ENCODE data around the gene MTMR6. TPM values are rescaled to one million over a fixed set of nuclear protein-coding genes. Genes with fewer than 3 reads are reported as not detected.

MTMR6 gene
- total RNA-seq, 2 experiments from 2014 or later = 10.7 to 11.1 TPM

GRCh38 chr13:25217023-25217885, 70.0 kb downstream of the MTMR6 start:
- Mint-ChIP-seq H3K27ac (no peak overlapping the region), H3K4me3 (no peak overlapping the region), H3K36me3 (ENCODE audit: low read depth) (no peaks in the 10 kb centered on the region), H3K27me3 (no peaks in the 10 kb centered on the region), H3K9me3 (ENCODE audit: low read depth) (no peaks in the 10 kb centered on the region), H3K4me1 (no peaks in the 10 kb centered on the region)
- peak; percentile 44 for ATAC-seq
- CTCF ChIA-PET = interaction anchor here (0.6 kb wide), 2 partner anchors 22 to 163 kb away, joined by 3 read pairs; no protein-coding TSS in a partner anchor
- peak; percentile 11 for DNase-seq
- POLR2A ChIA-PET = no interaction called here
- intact Hi-C loops (cut with DNase I, micrococcal nuclease) = no loop called here

- POLR2A ChIA-PET = no interaction called here
- DNase-seq = no peak
- CTCF ChIA-PET = no interaction called here
- Mint-ChIP-seq H3K4me3 (no peak overlapping the region), H3K9me3 (ENCODE audit: low read depth) (no peaks in the 10 kb centered on the region), H3K4me1 (no peaks in the 10 kb centered on the region), H3K36me3 (ENCODE audit: low read depth) (no peaks in the 10 kb centered on the region), H3K27me3 (no peaks in the 10 kb centered on the region), H3K27ac (no peak overlapping the region)
- no peak for ATAC-seq
- intact Hi-C loops (cut with DNase I, micrococcal nuclease) = no loop called here
These were observed 72.1 kb downstream of the MTMR6 start for GRCh38 chr13:25215253-25215575.

GRCh38 chr13:25214491-25215252, 72.6 kb downstream of the MTMR6 start:
- DNase-seq (no peak), ATAC-seq (no peak)
- no peaks in the 10 kb centered on the region for H3K9me3 Mint-ChIP-seq (ENCODE audit: low read depth)
- H3K27ac Mint-ChIP-seq = no peak overlapping the region
- CTCF ChIA-PET = interaction anchor here (1.0 kb wide), 1 partner anchor 26 kb away, joined by 3 read pairs; no protein-coding TSS in a partner anchor
- H3K36me3 Mint-ChIP-seq (ENCODE audit: low read depth) = no peaks in the 10 kb centered on the region
- intact Hi-C loops (cut with DNase I, micrococcal nuclease) = no loop called here
- POLR2A ChIA-PET = no interaction called here
- no peaks in the 10 kb centered on the region for H3K4me1 Mint-ChIP-seq
- no peak overlapping the region for H3K4me3 Mint-ChIP-seq
- no peaks in the 10 kb centered on the region for H3K27me3 Mint-ChIP-seq

- H3K27me3 Mint-ChIP-seq = no peaks in the 10 kb centered on the region
- ATAC-seq (no peak), DNase-seq (no peak)
- ChIA-PET CTCF (interaction anchor here (0.8 to 1.0 kb wide), 2 partner anchors 27 to 1703 kb away, joined by 3 read pairs; no protein-coding TSS in a partner anchor), POLR2A (no interaction called here)
- no peak overlapping the region for H3K27ac Mint-ChIP-seq
- no peak overlapping the region for H3K4me3 Mint-ChIP-seq
- intact Hi-C loops (cut with DNase I, micrococcal nuclease) = no loop called here
- no peaks in the 10 kb centered on the region for H3K36me3 Mint-ChIP-seq (ENCODE audit: low read depth)
- H3K4me1 Mint-ChIP-seq = no peaks in the 10 kb centered on the region
- no peaks in the 10 kb centered on the region for H3K9me3 Mint-ChIP-seq (ENCODE audit: low read depth)
These were observed 73.6 kb downstream of the MTMR6 start for GRCh38 chr13:25213715-25214114.

GRCh38 chr13:25210842-25211569, 76.3 kb downstream of the MTMR6 start:
- Mint-ChIP-seq H3K27me3 (peaks cover 2% of the 10 kb centered on the region), H3K4me1 (no peaks in the 10 kb centered on the region), H3K4me3 (no peak overlapping the region), H3K9me3 (ENCODE audit: low read depth) (no peaks in the 10 kb centered on the region), H3K27ac (no peak overlapping the region), H3K36me3 (ENCODE audit: low read depth) (no peaks in the 10 kb centered on the region)
- intact Hi-C loops (cut with DNase I, micrococcal nuclease) = no loop called here
- ChIA-PET POLR2A (no interaction called here), CTCF (interaction anchor here (0.6 kb wide), 1 partner anchor 19 kb away, joined by 3 read pairs; no protein-coding TSS in a partner anchor)
- no peak for ATAC-seq
- no peak for DNase-seq

GRCh38 chr13:25207291-25207810, 79.9 kb downstream of the MTMR6 start:
- Mint-ChIP-seq H3K9me3 (ENCODE audit: low read depth) (no peaks in the 10 kb centered on the region), H3K27me3 (peaks cover 6% of the 10 kb centered on the region), H3K36me3 (ENCODE audit: low read depth) (no peaks in the 10 kb centered on the region), H3K27ac (no peak overlapping the region), H3K4me3 (no peak overlapping the region), H3K4me1 (no peaks in the 10 kb centered on the region)
- ChIA-PET CTCF (interaction anchor here (0.9 kb wide), 1 partner anchor 30 kb away, joined by 3 read pairs; no protein-coding TSS in a partner anchor), POLR2A (interaction anchor here (0.6 to 0.7 kb wide), 2 partner anchors 51 to 587 kb away, joined by 3 read pairs; no protein-coding TSS in a partner anchor)
- intact Hi-C loops (cut with DNase I, micrococcal nuclease) = no loop called here
- ATAC-seq (no peak), DNase-seq (no peak)

GRCh38 chr13:25204863-25205262, 82.4 kb downstream of the MTMR6 start:
- H3K4me3 Mint-ChIP-seq = no peak overlapping the region
- intact Hi-C loops (cut with DNase I, micrococcal nuclease) = no loop called here
- no peaks in the 10 kb centered on the region for H3K9me3 Mint-ChIP-seq (ENCODE audit: low read depth)
- H3K27me3 Mint-ChIP-seq = peaks cover 7% of the 10 kb centered on the region
- ChIA-PET POLR2A (interaction anchor here (0.7 kb wide), 1 partner anchor 220 kb away, joined by 4 read pairs; no protein-coding TSS in a partner anchor), CTCF (no interaction called here)
- DNase-seq = no peak
- no peaks in the 10 kb centered on the region for H3K4me1 Mint-ChIP-seq
- no peaks in the 10 kb centered on the region for H3K36me3 Mint-ChIP-seq (ENCODE audit: low read depth)
- no peak for ATAC-seq
- H3K27ac Mint-ChIP-seq = no peak overlapping the region

GRCh38 chr13:25203127-25203740, 84.1 kb downstream of the MTMR6 start:
- no peaks in the 10 kb centered on the region for H3K4me1 Mint-ChIP-seq
- CTCF ChIA-PET = interaction anchor here (0.8 kb wide), 1 partner anchor 154 kb away, joined by 3 read pairs; no protein-coding TSS in a partner anchor
- H3K27me3 Mint-ChIP-seq = peaks cover 9% of the 10 kb centered on the region
- ATAC-seq (no peak), DNase-seq (no peak)
- intact Hi-C loops (cut with DNase I, micrococcal nuclease) = no loop called here
- H3K36me3 Mint-ChIP-seq (ENCODE audit: low read depth) = no peaks in the 10 kb centered on the region
- H3K4me3 Mint-ChIP-seq = no peak overlapping the region
- no peak overlapping the region for H3K27ac Mint-ChIP-seq
- H3K9me3 Mint-ChIP-seq (ENCODE audit: low read depth) = no peaks in the 10 kb centered on the region
- POLR2A ChIA-PET = no interaction called here

- no peak for DNase-seq
- peaks cover 15% of the 10 kb centered on the region for H3K27me3 Mint-ChIP-seq
- intact Hi-C loops (cut with DNase I, micrococcal nuclease) = no loop called here
- no peaks in the 10 kb centered on the region for H3K36me3 Mint-ChIP-seq (ENCODE audit: low read depth)
- H3K9me3 Mint-ChIP-seq (ENCODE audit: low read depth) = no peaks in the 10 kb centered on the region
- CTCF ChIA-PET = interaction anchor here (0.7 kb wide), 1 partner anchor 655 kb away, joined by 3 read pairs; no protein-coding TSS in a partner anchor
- no peak overlapping the region for H3K4me3 Mint-ChIP-seq
- ATAC-seq = no peak
- no peaks in the 10 kb centered on the region for H3K4me1 Mint-ChIP-seq
- no peak overlapping the region for H3K27ac Mint-ChIP-seq
- POLR2A ChIA-PET = no interaction called here
These were observed 86.5 kb downstream of the MTMR6 start for GRCh38 chr13:25200783-25201182.

- H3K27me3 Mint-ChIP-seq = peaks cover 22% of the 10 kb centered on the region
- CTCF ChIA-PET = no interaction called here
These were observed 88.6 kb downstream of the MTMR6 start for GRCh38 chr13:25198647-25199046.

GRCh38 chr13:25196971-25197370, 90.3 kb downstream of the MTMR6 start:
- Mint-ChIP-seq H3K9me3 (ENCODE audit: low read depth) (no peaks in the 10 kb centered on the region), H3K27me3 (peaks cover 27% of the 10 kb centered on the region), H3K36me3 (ENCODE audit: low read depth) (no peaks in the 10 kb centered on the region), H3K27ac (no peak overlapping the region), H3K4me1 (no peaks in the 10 kb centered on the region), H3K4me3 (no peak overlapping the region)
- POLR2A ChIA-PET = no interaction called here
- DNase-seq (no peak), ATAC-seq (no peak)
- intact Hi-C loops (cut with DNase I, micrococcal nuclease) = no loop called here
- CTCF ChIA-PET = no interaction called here

More at GRCh38 chr13:25198647-25199046, 88.6 kb downstream of the MTMR6 start:
- ATAC-seq (no peak), DNase-seq (no peak)
- POLR2A ChIA-PET = interaction anchor here (0.7 kb wide), 1 partner anchor 388 kb away, joined by 3 read pairs; no protein-coding TSS in a partner anchor
- Mint-ChIP-seq H3K4me1 (no peaks in the 10 kb centered on the region), H3K9me3 (ENCODE audit: low read depth) (no peaks in the 10 kb centered on the region), H3K36me3 (ENCODE audit: low read depth) (no peaks in the 10 kb centered on the region), H3K4me3 (no peak overlapping the region), H3K27ac (no peak overlapping the region)
- intact Hi-C loops (cut with DNase I, micrococcal nuclease) = no loop called here

All from activated CD4-positive, alpha-beta T cell treated with anti-CD3 and anti-CD28 coated beads for 36 hours (primary cell).